Hepatocyte (in vitro differentiated cells): Measurements from ENCODE around the gene HORMAD2. TPM values are rescaled to one million over a fixed set of nuclear protein-coding genes. Genes with fewer than 3 reads are reported as not detected.
A peak's percentile ranks its signal among the peaks of the same experiment; 100 is the strongest.

Source experiments
- DNase-seq: peaks from one replicate; pipeline ENCODE4 v3.0.0-alpha.2; 2016; ENCODE audit warnings: low spot score
- H2AFZ ChIP-seq: fragments of 200-600 bp; sonication (generic); 2 replicates; pipeline ENCODE4 v1.6.0; 2016; ENCODE audit warnings: antibody characterized with exemption, mild to moderate bottlenecking
- H3K27ac ChIP-seq: fragments of 200-600 bp; sonication (generic); 2 replicates; pipeline ENCODE4 v1.5.1; 2016; ENCODE audit warnings: mild to moderate bottlenecking
- H3K27me3 ChIP-seq: fragments of 200-600 bp; sonication (generic); 2 replicates; pipeline ENCODE4 v1.6.1; 2016
- H3K36me3 ChIP-seq: fragments of 200-600 bp; sonication (generic); replicated peaks from 2 replicates; pipeline ENCODE4 v1.5.1; 2016; ENCODE audit warnings: low read depth; ENCODE audit not compliant: insufficient read depth
- H3K4me1 ChIP-seq: fragments of 200-600 bp; sonication (generic); 2 replicates; pipeline ENCODE4 v1.5.1; 2016; ENCODE audit warnings: mild to moderate bottlenecking, moderate library complexity; ENCODE audit not compliant: insufficient read depth
- H3K4me2 ChIP-seq: fragments of 200-600 bp; sonication (generic); 2 replicates; pipeline ENCODE4 v1.6.0; 2016
- H3K4me3 ChIP-seq: fragments of 200-600 bp; sonication (generic); 2 replicates; pipeline ENCODE4 v1.5.1; 2016; ENCODE audit warnings: mild to moderate bottlenecking
- H3K79me2 ChIP-seq: fragments of 200-600 bp; sonication (generic); 2 replicates; pipeline ENCODE4 v1.6.0; 2017; ENCODE audit warnings: mild to moderate bottlenecking
- H3K9me2 ChIP-seq: fragments of 200-600 bp; sonication (generic); replicated peaks from 2 replicates; pipeline ENCODE4 v1.6.0; 2017; ENCODE audit warnings: mild to moderate bottlenecking; ENCODE audit not compliant: insufficient read depth
- H3K9me3 ChIP-seq: fragments of 200-600 bp; sonication (generic); 2 replicates; pipeline ENCODE4 v1.5.1; 2016; ENCODE audit warnings: low read depth, mild to moderate bottlenecking
- H4K20me1 ChIP-seq: fragments of 200-600 bp; sonication (generic); 2 replicates; pipeline ENCODE4 v1.6.0; 2016; ENCODE audit warnings: mild to moderate bottlenecking; ENCODE audit not compliant: insufficient read depth, poor library complexity, severe bottlenecking
- CTCF ChIP-seq: fragments of 200-600 bp; sonication (generic); IDR thresholded peaks from 2 replicates; pipeline ENCODE4 v1.5.1; 2016; ENCODE audit warnings: antibody characterized with exemption, mild to moderate bottlenecking; ENCODE audit not compliant: poor library complexity
- EZH2 ChIP-seq: fragments of 200-600 bp; sonication (generic); IDR thresholded peaks from 2 replicates; pipeline ENCODE4 v1.6.1; 2016; ENCODE audit warnings: antibody characterized with exemption, mild to moderate bottlenecking, borderline replicate concordance
- EZH2phosphoT487 ChIP-seq: fragments of 200-600 bp; sonication (generic); IDR thresholded peaks from one replicate; pipeline ENCODE4 v1.6.1; 2018; ENCODE audit warnings: antibody characterized with exemption, mild to moderate bottlenecking, low read depth, moderate library complexity; ENCODE audit not compliant: unreplicated experiment, severe bottlenecking
- WGBS: methylation state at CpG from one replicate; pipeline ENCODE4 v1.1.6; 2016; ENCODE audit warnings: low lambda C conversion rate; ENCODE audit errors: missing lambda C conversion rate; 5-methylcytosine and 5-hydroxymethylcytosine counted together
- polyA plus RNA-seq: library from polyadenylated mRNA; unstranded; fragments of >200 nt; fragmentation: Nextera tagmentation; extraction: Ambion mirVana; gene quantifications from 2 replicates; pipeline ENCODE4 v1.2.1, GENCODE V29; 2016
- total RNA-seq: library from RNA; depleted of rRNA; stranded (reverse); fragments of >200 nt; gene quantifications from 2 replicates; pipeline ENCODE4 v1.2.3, GENCODE V29; 2014

The HORMAD2 gene
- total and polyA plus RNA-seq, 2 experiments from 2014 or later = not detected

- H3K36me3 ChIP-seq = no peaks in the 10 kb centered on the region
- H3K4me3 ChIP-seq = no peak overlapping the region
- TF ChIP-seq EZH2phosphoT487 = no peak
- TF ChIP-seq CTCF = no peak
- TF ChIP-seq EZH2 = no peak
- no peaks in the 10 kb centered on the region for H3K27me3 ChIP-seq
- H3K79me2 ChIP-seq = no peaks in the 10 kb centered on the region
- H3K9me2 ChIP-seq = no peaks in the 10 kb centered on the region
- WGBS = 85% methylated on average over 3 of the region's 3 CpGs
- no peak for DNase-seq
- no peak overlapping the region for H2AFZ ChIP-seq
- H3K27ac ChIP-seq = no peak overlapping the region
- no peak overlapping the region for H3K4me2 ChIP-seq
- peaks cover 29% of the 10 kb centered on the region for H3K4me1 ChIP-seq
- no peaks in the 10 kb centered on the region for H4K20me1 ChIP-seq
- no peaks in the 10 kb centered on the region for H3K9me3 ChIP-seq
Observed at GRCh38 chr22:30180616-30181015, 100.4 kb downstream of the HORMAD2 start.

- H3K4me3 ChIP-seq = no peak overlapping the region
- no peak for DNase-seq
- H2AFZ ChIP-seq = no peak overlapping the region
- WGBS = 64% methylated on average over 7 of the region's 7 CpGs
- H3K27me3 ChIP-seq = no peaks in the 10 kb centered on the region
- no peaks in the 10 kb centered on the region for H3K9me3 ChIP-seq
- H4K20me1 ChIP-seq = no peaks in the 10 kb centered on the region
- no peaks in the 10 kb centered on the region for H3K9me2 ChIP-seq
- H3K27ac ChIP-seq = peak overlapping the region; percentile 25
- H3K4me2 ChIP-seq = no peak overlapping the region
- H3K79me2 ChIP-seq = no peaks in the 10 kb centered on the region
- peaks cover 28% of the 10 kb centered on the region for H3K4me1 ChIP-seq
- no peak for TF ChIP-seq EZH2
- no peak for TF ChIP-seq CTCF
- no peak for TF ChIP-seq EZH2phosphoT487
- no peaks in the 10 kb centered on the region for H3K36me3 ChIP-seq
Observed at GRCh38 chr22:30181459-30182349, 101.4 kb downstream of the HORMAD2 start.

GRCh38 chr22:30182350-30182745, 102.1 kb downstream of the HORMAD2 start:
- no peaks in the 10 kb centered on the region for H3K9me3 ChIP-seq
- no peaks in the 10 kb centered on the region for H3K9me2 ChIP-seq
- H4K20me1 ChIP-seq = no peaks in the 10 kb centered on the region
- TF ChIP-seq CTCF (no peak), EZH2 (no peak), EZH2phosphoT487 (no peak)
- no peak for DNase-seq
- H3K27me3 ChIP-seq = no peaks in the 10 kb centered on the region
- no peaks in the 10 kb centered on the region for H3K36me3 ChIP-seq
- no peak overlapping the region for H3K4me3 ChIP-seq
- H3K4me1 ChIP-seq = peaks cover 28% of the 10 kb centered on the region
- H3K79me2 ChIP-seq = no peaks in the 10 kb centered on the region
- H2AFZ ChIP-seq = no peak overlapping the region
- 52% methylated on average over 4 of the region's 4 CpGs for WGBS
- no peak overlapping the region for H3K4me2 ChIP-seq
- H3K27ac ChIP-seq = peak overlapping the region; percentile 25
